K562 (cell line): ENCODE results near the gene PCBP2. TPM values are rescaled to one million over a fixed set of nuclear protein-coding genes. Genes with fewer than 3 reads are reported as not detected.

Experiments used
- BRF2 ChIP-seq: IDR thresholded peaks from 3 replicates; pipeline ENCODE4 v1.6.1; 2011; ENCODE audit warnings: borderline replicate concordance, mild to moderate bottlenecking; ENCODE audit not compliant: insufficient read length, insufficient read depth
- CEBPB ChIP-seq: fragments of 450-650 bp; IDR thresholded peaks from 2 replicates; pipeline ENCODE4 v1.6.1; 2016; ENCODE audit warnings: missing genetic modification characterization, missing compliant biosample characterization
- CREB3L1 ChIP-seq: fragments of 450-650 bp; IDR thresholded peaks from 2 replicates; pipeline ENCODE4 v1.6.1; 2014; ENCODE audit warnings: low read depth, mild to moderate bottlenecking, moderate library complexity, borderline replicate concordance
- CREM ChIP-seq: IDR thresholded peaks from 2 replicates; pipeline ENCODE4 v1.6.1; 2014; ENCODE audit warnings: antibody characterized with exemption, low read depth
- E2F5 ChIP-seq: sonication (generic); formaldehyde crosslinking; IDR thresholded peaks from 2 replicates; pipeline ENCODE4 v1.8.0; 2022; ENCODE audit warnings: mild to moderate bottlenecking, missing genetic modification reagents
- FOSL1 ChIP-seq: fragments of 200-800 bp; sonication (Bioruptor generic); conservative IDR thresholded peaks from 2 replicates; pipeline ENCODE4 v1.6.1; 2016; ENCODE audit warnings: missing genetic modification characterization, missing compliant biosample characterization
- HMG20B ChIP-seq: fragments of 250-450 bp; sonication (Bioruptor Pico); IDR thresholded peaks from 2 replicates; pipeline ENCODE4 v1.5.0; 2021; ENCODE audit warnings: mild to moderate bottlenecking
- HSF4 ChIP-seq: fragments of 250-450 bp; sonication (Bioruptor Pico); IDR thresholded peaks from 2 replicates; pipeline ENCODE4 v2.1.2; 2022; ENCODE audit warnings: mild to moderate bottlenecking, moderate library complexity, borderline replicate concordance
- KAT8 ChIP-seq: fragments of 450-650 bp; IDR thresholded peaks from 2 replicates; pipeline ENCODE4 v1.6.1; 2016; ENCODE audit warnings: low read depth, mild to moderate bottlenecking
- MEF2A ChIP-seq: IDR thresholded peaks from 2 replicates; pipeline ENCODE4 v1.6.1; 2011; ENCODE audit warnings: low read depth, mild to moderate bottlenecking, low read length, moderate library complexity; ENCODE audit not compliant: control insufficient read depth
- NR1H2 ChIP-seq: sonication (generic); formaldehyde crosslinking; IDR thresholded peaks from 2 replicates; pipeline ENCODE4 v1.4.0; 2020; ENCODE audit warnings: mild to moderate bottlenecking, missing genetic modification reagents
- PURB ChIP-seq: sonication (generic); formaldehyde crosslinking; IDR thresholded peaks from 2 replicates; pipeline ENCODE4 v1.9.0; 2021; ENCODE audit warnings: low read depth, mild to moderate bottlenecking, missing genetic modification reagents
- TBP ChIP-seq: optimal IDR thresholded peaks from 2 replicates; pipeline ENCODE3; 2011; ENCODE audit warnings: low read depth, low read length, improper control_type of control experiment
- THAP7 ChIP-seq: fragments of 250-450 bp; sonication (Bioruptor Pico); IDR thresholded peaks from 2 replicates; pipeline ENCODE4 v1.5.0; 2021
- TRIM25 ChIP-seq: fragments of 450-650 bp; IDR thresholded peaks from 2 replicates; pipeline ENCODE4 v1.7.0; 2016; ENCODE audit warnings: borderline replicate concordance
- WHSC1 ChIP-seq: IDR thresholded peaks from one replicate; pipeline ENCODE4 v1.6.1; 2012; ENCODE audit warnings: low read length, control low read depth, inconsistent platforms
- polyA plus RNA-seq, 8 experiments: library from polyadenylated mRNA; depleted of rRNA in 4 of 8; stranded (reverse) in 5 of 8; unstranded in 3 of 8; fragments of >200 nt; fragmentation: Nextera tagmentation in 2 of 8; fragmentation: Illumina TruSeq in 1 of 8; extraction: Ambion mirVana in 2 of 8; extraction: Trizol in 1 of 8; gene quantifications; 2 replicates each; pipeline versions ENCODE4 v1.2.1 to v1.2.3, GENCODE V29; 2011 to 2014; ENCODE audit warnings: inconsistent platforms in 1 of 8, missing spikeins in 1 of 8
- total RNA-seq, 7 experiments: library from RNA; depleted of rRNA in 6 of 7; stranded (reverse); fragments of >200 nt in 6 of 7; fragmentation: Illumina TruSeq in 2 of 7; extraction: Trizol in 2 of 7; gene quantifications; 2 replicates each; pipeline versions ENCODE4 v1.2.1 to v1.2.3, GENCODE V29; 2011 to 2021; ENCODE audit warnings: low replicate concordance in 1 of 7

Gene PCBP2
- total and polyA plus RNA-seq, 9 of the 15 experiments (the other 6 are each of a cell fraction or from before 2014, with no cell fraction given), result 137 to 831 (median 328) TPM

DNA sequence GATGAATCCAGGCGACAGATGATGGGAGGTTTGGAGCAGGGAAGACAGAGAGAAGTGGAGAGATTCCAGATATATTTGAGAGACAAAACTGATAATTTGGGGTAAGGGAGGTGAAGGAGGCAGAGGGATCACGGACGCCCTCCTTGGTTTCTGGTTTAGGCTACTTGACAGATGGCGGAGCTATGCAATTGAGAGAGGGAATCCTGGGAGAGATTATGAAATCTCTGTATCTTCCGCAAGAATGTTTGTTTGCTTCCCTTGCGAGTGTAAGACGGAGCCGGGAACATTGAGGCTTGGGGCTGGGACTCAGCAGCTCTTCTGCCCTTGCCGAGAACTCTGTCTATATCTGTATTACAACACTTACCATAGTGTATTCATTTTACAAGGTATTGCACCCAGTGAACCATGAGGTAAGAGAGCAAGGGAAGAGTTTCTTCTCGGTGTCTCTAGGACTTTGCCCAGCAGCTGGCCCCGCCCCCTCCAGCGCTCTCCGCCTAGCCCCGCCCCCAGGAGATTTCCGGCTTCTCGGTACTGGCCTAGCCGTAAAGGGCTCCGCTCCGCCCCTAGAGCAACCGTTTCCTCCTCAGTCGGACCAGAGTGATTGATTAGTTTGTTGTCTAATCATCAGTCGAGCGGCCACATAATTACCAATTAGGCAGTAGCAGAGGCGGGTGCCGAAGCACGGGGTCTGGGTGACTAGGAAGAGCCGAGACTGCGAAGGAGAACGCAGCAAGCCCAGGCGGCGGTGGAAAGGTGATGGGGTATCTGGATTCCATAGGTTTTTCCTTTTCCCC lies 10.7 kb upstream of the PCBP2 start, which contains the start of gene PRR13 (continued):
- no peak for TF ChIP-seq TRIM25
- peak; percentile 64; the same call in 1 of the 2 replicates for TF ChIP-seq THAP7
- TF ChIP-seq CREM, result peak; percentile 55; the same call in 1 of the 2 replicates
- TF ChIP-seq MEF2A, result no peak
- no peak for TF ChIP-seq CREB3L1
- TF ChIP-seq CEBPB, result peak; percentile 98
- peak; percentile 60 for TF ChIP-seq FOSL1 (tag)
- TF ChIP-seq WHSC1, result no peak
- no peak for TF ChIP-seq BRF2
- no peak for TF ChIP-seq HSF4 (CRISPR knock-in tag)
- TF ChIP-seq TBP, result peak; percentile 94
- no peak for TF ChIP-seq E2F5 (CRISPR knock-in tag)
- no peak for TF ChIP-seq NR1H2 (CRISPR knock-in tag)
- no peak for TF ChIP-seq PURB (CRISPR knock-in tag)
- no peak for TF ChIP-seq KAT8
- no peak for TF ChIP-seq HMG20B
